Cardiac fibroblast (primary cell): ENCODE measurements around the gene MOGAT3.

Experiments
- DNase-seq, 2 donors: peaks; one replicate each; pipeline versions ENCODE4 v3.0.0 to v3.0.0-alpha.2; 2010; ENCODE audit warnings: low read depth in 2 of 2
- H3K4me3 ChIP-seq, 2 donors: replicated peaks in 1 of 2; 1 replicate in 1 of 2; 2 replicates in 1 of 2; pipeline ENCODE4 v1.5.1; 2011; ENCODE audit warnings: low read depth in 2 of 2, low read length in 2 of 2, mild to moderate bottlenecking in 2 of 2, moderate library complexity in 1 of 2
- CTCF ChIP-seq: IDR thresholded peaks from one replicate; pipeline ENCODE4 v1.5.1; 2011; ENCODE audit warnings: low read depth, mild to moderate bottlenecking, low read length, inconsistent platforms

The MOGAT3 gene

DNA sequence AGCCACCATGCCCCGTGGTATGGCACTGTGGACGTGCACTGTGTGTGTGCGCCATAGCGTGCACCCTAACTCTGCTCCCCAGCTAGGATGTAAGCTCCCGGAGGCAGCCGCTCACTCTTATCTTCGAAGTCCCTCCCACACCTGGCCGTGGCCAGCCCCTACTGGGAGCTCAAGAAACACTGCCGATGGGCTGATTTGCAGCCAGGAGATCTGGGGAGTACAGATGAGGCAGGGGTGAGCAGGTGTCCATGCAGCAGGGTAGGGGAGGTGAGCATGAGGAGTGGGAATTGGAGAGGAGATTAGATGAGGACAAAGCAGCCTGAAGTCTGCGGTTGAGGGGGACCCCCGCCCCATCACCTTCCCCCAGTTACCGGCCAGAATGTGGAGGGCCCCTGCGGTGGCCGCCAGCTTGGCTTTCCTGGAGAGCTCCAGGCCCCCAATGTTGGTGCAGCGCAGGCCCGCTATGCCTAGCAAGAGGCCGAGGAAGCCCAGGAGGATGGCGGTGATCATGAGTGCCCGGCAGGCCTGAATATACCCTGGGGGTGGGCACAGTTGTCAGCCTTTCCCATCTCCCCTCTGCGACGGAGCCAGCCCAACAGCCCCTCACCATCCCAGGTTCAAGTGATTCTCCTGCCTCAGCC, 33.2 kb upstream of the MOGAT3 start:
- DNase-seq = no peak
- H3K4me3 ChIP-seq = no peak overlapping the region
- TF ChIP-seq CTCF = no peak

GRCh38 chr7:101232141-101232850, 31.5 kb upstream of the MOGAT3 start:
- H3K4me3 ChIP-seq = no peak overlapping the region
- DNase-seq = no peak
- TF ChIP-seq CTCF = no peak

- peak in 1 of 2 donors; percentile 20 for DNase-seq
- no peak overlapping the region for H3K4me3 ChIP-seq
- no peak for TF ChIP-seq CTCF
Measured at GRCh38 chr7:101231644-101232043, 30.8 kb upstream of the MOGAT3 start.

DNA sequence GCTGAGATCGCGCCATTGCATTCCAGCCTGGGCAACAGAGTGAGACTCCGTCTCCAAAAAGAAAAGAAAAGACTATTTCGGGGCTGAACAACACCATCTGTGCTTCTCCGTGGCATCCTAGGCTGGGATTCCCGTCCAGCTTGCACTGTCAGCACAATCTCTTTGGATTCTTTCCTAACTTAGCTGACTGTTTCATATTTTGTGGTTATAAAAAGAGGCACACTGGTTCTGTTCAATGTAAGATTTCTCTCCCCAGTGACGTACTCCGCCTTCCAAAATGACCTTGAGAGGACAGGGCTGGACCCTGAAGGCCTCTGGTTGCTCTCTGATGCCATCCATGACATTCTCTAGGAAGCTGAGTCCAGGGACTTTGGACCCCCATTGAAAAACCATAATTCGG, 25.9 kb upstream of the MOGAT3 start:
- TF ChIP-seq CTCF = no peak
- DNase-seq = no peak
- no peak overlapping the region for H3K4me3 ChIP-seq

DNA sequence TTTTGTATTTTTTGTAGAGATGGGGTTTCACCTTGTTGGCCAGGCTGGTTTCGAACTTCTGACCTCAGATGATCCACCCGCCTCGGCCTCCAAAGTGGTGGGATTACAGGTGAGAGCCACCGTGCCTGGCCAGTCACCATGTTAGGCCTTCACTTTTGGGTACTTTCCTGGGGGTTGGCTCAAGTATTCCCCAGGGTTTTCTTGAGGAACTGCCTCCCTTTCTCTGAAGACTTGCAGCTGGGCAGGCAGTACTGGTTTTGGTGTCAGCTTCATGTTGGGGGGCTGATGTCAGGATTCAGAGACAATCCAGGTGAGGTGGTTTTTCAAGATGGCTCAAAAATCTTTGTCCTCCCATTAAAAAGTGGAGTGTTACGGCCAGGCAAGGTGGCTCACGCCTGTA, 24.8 kb upstream of the MOGAT3 start:
- no peak for TF ChIP-seq CTCF
- no peak for DNase-seq

GRCh38 chr7:101223528-101223927, 22.7 kb upstream of the MOGAT3 start:
- no peak for TF ChIP-seq CTCF
- no peak overlapping the region for H3K4me3 ChIP-seq
- no peak for DNase-seq

More for the DNA sequence above, 24.8 kb upstream of the MOGAT3 start:
- no peak overlapping the region for H3K4me3 ChIP-seq
